Sciatic nerve (tissue), 2 donors: Measurements from ENCODE around the gene RAB8A. TPM values are rescaled to one million over a fixed set of nuclear protein-coding genes. Genes with fewer than 3 reads are reported as not detected.

Experiments
- ATAC-seq: fragments of 200-7000 bp; cut with Tn5 transposase; one replicate; pipeline ENCODE4 v1.9.1; 2020; ENCODE audit warnings: mild to moderate bottlenecking, moderate library complexity
- DNase-seq: peaks from one replicate; pipeline ENCODE4 v3.0.0-alpha.2; 2020; ENCODE audit warnings: low spot score
- intact Hi-C: fragments of 100-400 bp; cut with DNase I; formaldehyde crosslinking; loops from one replicate; pipeline ENCODE4 v1.14.2; 2022
- total RNA-seq: library from RNA; stranded (reverse); fragmentation: NEBNext Ultra II Directional; extraction: Animal tissue kit (Norgen Biotek cat#: 25700); gene quantifications from one replicate; pipeline ENCODE4 v1.2.1, GENCODE V29; 2021
- donor health status: DM: no; HTN: no; CAD: no.
- donor health status: DM: no; HTN: no; CAD: no.

RAB8A gene
- 49.6 TPM for total RNA-seq

GRCh38 chr19:16111160-16111908 is at the start of gene RAB8A:
Gene RAB8A, plus strand, starts transcription at chr19:16111889. Its CDS starts 13 bp downstream, at chr19:16111902.
- DNase-seq = peak; percentile 99
- peak; percentile 98 for ATAC-seq
- intact Hi-C loops = loop anchor here (5.0 kb wide), 1 partner anchor 71 kb away; no protein-coding TSS in a partner anchor

- intact Hi-C loops = no loop called here
- DNase-seq = no peak
- ATAC-seq = no peak
Measured at GRCh38 chr19:16061943-16062342, 49.7 kb upstream of the RAB8A start.

- no peak for ATAC-seq
- intact Hi-C loops = no loop called here
Measured at GRCh38 chr19:16062789-16063188, 48.9 kb upstream of the RAB8A start.

GRCh38 chr19:16064209-16064889 is 47.3 kb upstream of the RAB8A start:
- intact Hi-C loops = no loop called here
- ATAC-seq = no peak

More at GRCh38 chr19:16062789-16063188, 48.9 kb upstream of the RAB8A start:
- DNase-seq = no peak

GRCh38 chr19:16066611-16067104 is 45.0 kb upstream of the RAB8A start:
- ATAC-seq = peak; percentile 14
- DNase-seq = no peak
- intact Hi-C loops = no loop called here

More at GRCh38 chr19:16064209-16064889, 47.3 kb upstream of the RAB8A start:
- no peak for DNase-seq

- DNase-seq = no peak
- peak; percentile 63 for ATAC-seq
Measured at GRCh38 chr19:16067205-16067938, 44.3 kb upstream of the RAB8A start.

GRCh38 chr19:16068696-16069259 is 42.9 kb upstream of the RAB8A start:
- no peak for DNase-seq
- no peak for ATAC-seq
- intact Hi-C loops = no loop called here

More at GRCh38 chr19:16067205-16067938, 44.3 kb upstream of the RAB8A start:
- intact Hi-C loops = no loop called here

- DNase-seq (no peak), ATAC-seq (no peak)
- intact Hi-C loops = loop anchor here (5.0 kb wide), 1 partner anchor 47 kb away; no protein-coding TSS in a partner anchor
Measured at GRCh38 chr19:16069813-16070365, 41.8 kb upstream of the RAB8A start.

GRCh38 chr19:16070366-16070990 is 41.2 kb upstream of the RAB8A start:
- DNase-seq (no peak), ATAC-seq (peak; percentile 26)
- intact Hi-C loops = loop anchor here (5.0 kb wide), 1 partner anchor 47 kb away; no protein-coding TSS in a partner anchor

- DNase-seq (no peak), ATAC-seq (no peak)
- intact Hi-C loops = loop anchor here (5.0 kb wide), 1 partner anchor 46 kb away; no protein-coding TSS in a partner anchor
Measured at GRCh38 chr19:16071072-16071691, 40.5 kb upstream of the RAB8A start.

GRCh38 chr19:16073481-16073880 is 38.2 kb upstream of the RAB8A start:
- peak; percentile 47 for DNase-seq
- intact Hi-C loops = loop anchor here (5.0 kb wide), 1 partner anchor 44 kb away; no protein-coding TSS in a partner anchor
- no peak for ATAC-seq

- DNase-seq = peak; percentile 50
- ATAC-seq = no peak
- intact Hi-C loops = loop anchor here (5.0 kb wide), 1 partner anchor 43 kb away; no protein-coding TSS in a partner anchor
Measured at GRCh38 chr19:16073988-16074387, 37.7 kb upstream of the RAB8A start.

- DNase-seq = peak; percentile 51
- intact Hi-C loops = loop anchor here (5.0 kb wide), 1 partner anchor 43 kb away; no protein-coding TSS in a partner anchor
- ATAC-seq = no peak
Measured at GRCh38 chr19:16074488-16075365, 37.0 kb upstream of the RAB8A start.

- DNase-seq (peak; percentile 63), ATAC-seq (no peak)
- intact Hi-C loops = no loop called here
Measured at GRCh38 chr19:16075430-16076153, 36.1 kb upstream of the RAB8A start.

- intact Hi-C loops = no loop called here
- ATAC-seq (peak; percentile 88), DNase-seq (peak; percentile 96)
Measured at GRCh38 chr19:16076154-16076957, 35.3 kb upstream of the RAB8A start, which contains the start of gene TPM4. Gene TPM4, plus strand, starts transcription at chr19:16076495. Its CDS starts 71 bp downstream, at chr19:16076566.
